ENCODE results near the gene MAP4. TPM values are rescaled to one million over a fixed set of nuclear protein-coding genes. Genes with fewer than 3 reads are reported as not detected.

Gene MAP4
- total and polyA plus RNA-seq, 2 of the 13 experiments (the other 11 are each of a cell fraction or from before 2014, with no cell fraction given) = 33.1 to 38.7 TPM

GRCh38 chr3:48026098-48026497, 9.9 kb upstream of the MAP4 start:
- Histone ChIP-seq H3K9ac (ENCODE audit: insufficient read depth, low read depth, low read length) (no peak overlapping the region), H3K9me3 (ENCODE audit: low read length) (no peaks in the 10 kb centered on the region), H4K20me1 (ENCODE audit: insufficient read depth, low read length) (peaks cover 8% of the 10 kb centered on the region), H2AFZ (ENCODE audit: low read length) (no peak overlapping the region), H3K36me3 (replicated peaks in 1 of 2; ENCODE audit: control insufficient read depth in 1 of 2, insufficient read depth in 2 of 2, low read length in 2 of 2) (no peaks in the 10 kb centered on the region), H3K27me3 (ENCODE audit: control insufficient read depth in 1 of 2, insufficient read depth in 2 of 2, low read length in 2 of 2) (no peaks in the 10 kb centered on the region), H3K4me2 (ENCODE audit: low read depth, low read length) (no peak overlapping the region), H3K27ac (ENCODE audit: extremely low read length, insufficient read depth, low read length) (no peak overlapping the region), H3K4me3 (replicated peaks in 1 of 3; ENCODE audit: insufficient read depth in 1 of 3, low read depth in 2 of 3, low read length in 3 of 3) (no peak overlapping the region), H3K79me2 (ENCODE audit: insufficient read depth, low read length) (peaks cover 75% of the 10 kb centered on the region), H3K4me1 (ENCODE audit: insufficient read depth, low read length) (peaks cover 56% of the 10 kb centered on the region)
- intact Hi-C loops (cut with micrococcal nuclease; ENCODE audit: unreplicated experiment) = no loop called here
- in situ Hi-C loops (cut with HindIII; ENCODE audit: extremely low pct_ligation_motif_present, low pct_unique_long_range_greater_than_20kb) = no loop called here
- CTCF ChIA-PET (ENCODE audit: low intra/inter-chr PET ratio, low total read pairs) = no interaction called here
- DNase-seq (ENCODE audit: low spot score) (no peak), ATAC-seq (no peak), FAIRE-seq (no peak)
- no TSS peak for BruUV-seq (replicated peaks)
- POLR2A ChIA-PET = no interaction called here
- WGBS (ENCODE audit: low lambda C conversion rate) = 95% methylated on average over 2 of the region's 2 CpGs
- TF ChIP-seq KAT7 (CRISPR knock-in tag; IDR thresholded peaks at IDR 0.05; ENCODE audit: borderline replicate concordance) = no peak
- no peak for TF ChIP-seq ZNF263 (CRISPR knock-in tag; IDR thresholded peaks at IDR 0.05)
- TF ChIP-seq ZFP36 (IDR thresholded peaks at IDR 0.05; ENCODE audit: borderline replicate concordance, low read depth, low read length, partially characterized antibody) = no peak
- TF ChIP-seq RFXAP (CRISPR knock-in tag; IDR thresholded peaks at IDR 0.05; ENCODE audit: borderline replicate concordance) = no peak
- TF ChIP-seq KLF16 (CRISPR knock-in tag; IDR thresholded peaks at IDR 0.05) = no peak
- TF ChIP-seq SMARCE1 (IDR thresholded peaks at IDR 0.05; ENCODE audit: borderline replicate concordance) = no peak
- no peak for TF ChIP-seq PITX1 (CRISPR knock-in tag; IDR thresholded peaks at IDR 0.05)
- TF ChIP-seq SKI (IDR thresholded peaks at IDR 0.05; ENCODE audit: partially characterized antibody) = no peak
- no peak for TF ChIP-seq THYN1 (CRISPR knock-in tag; IDR thresholded peaks at IDR 0.05; ENCODE audit: borderline replicate concordance, low read depth)
- no peak for TF ChIP-seq ZNF687 (CRISPR knock-in tag; IDR thresholded peaks at IDR 0.05)
- no peak for TF ChIP-seq TOE1 (CRISPR knock-in tag; IDR thresholded peaks at IDR 0.05)
- TF ChIP-seq ZBTB3 (CRISPR knock-in tag; IDR thresholded peaks at IDR 0.05; ENCODE audit: borderline replicate concordance, low read depth) = no peak
- no peak for TF ChIP-seq ZNF17 (CRISPR knock-in tag; IDR thresholded peaks at IDR 0.05)
- no peak for TF ChIP-seq ZNF276 (CRISPR knock-in tag; IDR thresholded peaks at IDR 0.05; ENCODE audit: low read depth)
- TF ChIP-seq ZNF484 (CRISPR knock-in tag; IDR thresholded peaks at IDR 0.05; ENCODE audit: borderline replicate concordance, low read depth) = no peak
